A673 (cell line): Measurements from ENCODE around the gene RHOD.

Experiments
- CTCF ChIP-seq: fragments of 300-800, 200-600 bp; sonication (generic); conservative IDR thresholded peaks from 2 replicates; pipeline ENCODE4 v1.5.1; 2017; ENCODE audit warnings: low read depth, mild to moderate bottlenecking, antibody characterized with exemption, low read length, moderate library complexity, mixed read lengths
- EZH2 ChIP-seq: fragments of 200-600 bp; sonication (generic); IDR thresholded peaks from 2 replicates; pipeline ENCODE4 v1.6.1; 2017; ENCODE audit warnings: borderline replicate concordance, low read depth, mild to moderate bottlenecking, mixed read lengths, antibody characterized with exemption, low read length; ENCODE audit not compliant: poor library complexity, severe bottlenecking

GRCh38 chr11:67029146-67029545 is 27.5 kb upstream of the RHOD start:
- TF ChIP-seq CTCF, result no peak
- no peak for TF ChIP-seq EZH2
